MM.1S (cell line): Measurements from ENCODE around the gene SEMA3A.

Experiments
- DNase-seq: peaks from one replicate; pipeline ENCODE4 v3.0.0-alpha.2; 2015
- H2AFZ ChIP-seq: fragments of 300-600 bp; sonication (generic); 2 replicates; pipeline ENCODE4 v1.6.0; 2016; ENCODE audit warnings: antibody characterized with exemption, low read length
- H3F3A ChIP-seq: fragments of 300-600 bp; sonication (generic); 2 replicates; pipeline ENCODE4 v1.6.1; 2016; ENCODE audit warnings: mild to moderate bottlenecking, antibody characterized with exemption, low read length, moderate library complexity, mixed read lengths; ENCODE audit not compliant: insufficient read depth
- H3K27ac ChIP-seq: fragments of 300-600 bp; sonication (generic); 2 replicates; pipeline ENCODE4 v1.5.1; 2016; ENCODE audit warnings: mild to moderate bottlenecking, low read length
- H3K27me3 ChIP-seq: fragments of 300-600 bp; sonication (generic); replicated peaks from 2 replicates; pipeline ENCODE4 v1.6.0; 2016; ENCODE audit warnings: low read length; ENCODE audit not compliant: insufficient read depth
- H3K36me3 ChIP-seq: fragments of 300-600 bp; sonication (generic); replicated peaks from 2 replicates; pipeline ENCODE4 v1.6.1; 2016; ENCODE audit warnings: mild to moderate bottlenecking, low read length, mixed read lengths; ENCODE audit not compliant: insufficient read depth
- H3K4me1 ChIP-seq: fragments of 300-600 bp; sonication (generic); 2 replicates; pipeline ENCODE4 v1.6.1; 2016; ENCODE audit warnings: low read length, mixed read lengths
- H3K4me2 ChIP-seq: fragments of 300-600 bp; sonication (generic); 2 replicates; pipeline ENCODE4 v1.6.0; 2016; ENCODE audit warnings: low read depth, low read length
- H3K4me3 ChIP-seq: fragments of 300-600 bp; sonication (generic); 2 replicates; pipeline ENCODE4 v1.5.1; 2016; ENCODE audit warnings: low read length, mixed read lengths
- H3K79me2 ChIP-seq: fragments of 300-600 bp; sonication (generic); 2 replicates; pipeline ENCODE4 v1.6.1; 2016; ENCODE audit warnings: mixed run types, low read length, mixed read lengths
- H3K9ac ChIP-seq: fragments of 300-600 bp; sonication (generic); 2 replicates; pipeline ENCODE4 v1.6.1; 2016; ENCODE audit warnings: low read length, mixed read lengths
- H3K9me2 ChIP-seq: fragments of 300-600 bp; sonication (generic); replicated peaks from 2 replicates; pipeline ENCODE4 v1.6.1; 2016; ENCODE audit warnings: mild to moderate bottlenecking, low read length, mixed read lengths; ENCODE audit not compliant: insufficient read depth
- H3K9me3 ChIP-seq: fragments of 300-600 bp; sonication (generic); replicated peaks from 2 replicates; pipeline ENCODE4 v1.6.1; 2016; ENCODE audit warnings: mild to moderate bottlenecking, low read length, mixed read lengths; ENCODE audit not compliant: insufficient read depth
- H4K20me1 ChIP-seq: fragments of 300-600 bp; sonication (generic); 2 replicates; pipeline ENCODE4 v1.6.1; 2016; ENCODE audit warnings: mild to moderate bottlenecking, low read length, moderate library complexity, mixed read lengths; ENCODE audit not compliant: insufficient read depth
- CTCF ChIP-seq: fragments of 300-600 bp; sonication (generic); IDR thresholded peaks from 2 replicates; pipeline ENCODE4 v1.5.1; 2016; ENCODE audit warnings: antibody characterized with exemption, low read length, mixed read lengths
- EZH2 ChIP-seq: fragments of 300-600 bp; sonication (generic); optimal IDR thresholded peaks from 2 replicates; pipeline ENCODE3; 2017; ENCODE audit warnings: low read depth, mild to moderate bottlenecking, antibody characterized with exemption, low read length, mixed read lengths
- EZH2phosphoT487 ChIP-seq: fragments of 300-600 bp; sonication (generic); IDR thresholded peaks from 2 replicates; pipeline ENCODE4 v1.6.1; 2018; ENCODE audit warnings: antibody characterized with exemption, low read length

SEMA3A gene

GRCh38 chr7:84085998-84086397, 108.6 kb downstream of the SEMA3A start:
- Histone ChIP-seq H3K36me3 (no peaks in the 10 kb centered on the region), H3K9ac (no peak overlapping the region), H3K4me1 (no peaks in the 10 kb centered on the region), H2AFZ (no peak overlapping the region), H3K79me2 (no peaks in the 10 kb centered on the region), H3K4me3 (no peak overlapping the region), H3K27me3 (no peaks in the 10 kb centered on the region), H3K9me2 (no peaks in the 10 kb centered on the region), H3F3A (no peaks in the 10 kb centered on the region), H3K27ac (no peak overlapping the region), H4K20me1 (no peaks in the 10 kb centered on the region), H3K4me2 (no peak overlapping the region), H3K9me3 (no peaks in the 10 kb centered on the region)
- DNase-seq, result no peak
- TF ChIP-seq EZH2 (no peak), EZH2phosphoT487 (no peak), CTCF (no peak)

GRCh38 chr7:84085147-84085546, 109.4 kb downstream of the SEMA3A start:
- Histone ChIP-seq H3K9me2 (no peaks in the 10 kb centered on the region), H3K36me3 (no peaks in the 10 kb centered on the region), H3K4me1 (no peaks in the 10 kb centered on the region), H2AFZ (no peak overlapping the region), H3K79me2 (no peaks in the 10 kb centered on the region), H3K4me3 (no peak overlapping the region), H4K20me1 (no peaks in the 10 kb centered on the region), H3K27ac (no peak overlapping the region), H3K9ac (no peak overlapping the region), H3K9me3 (no peaks in the 10 kb centered on the region), H3K27me3 (no peaks in the 10 kb centered on the region), H3K4me2 (no peak overlapping the region), H3F3A (no peaks in the 10 kb centered on the region)
- no peak for TF ChIP-seq EZH2
- TF ChIP-seq CTCF, result no peak
- TF ChIP-seq EZH2phosphoT487, result no peak
- no peak for DNase-seq

- H3K79me2 ChIP-seq, result no peaks in the 10 kb centered on the region
- H3K27ac ChIP-seq, result no peak overlapping the region
- no peaks in the 10 kb centered on the region for H3F3A ChIP-seq
- no peak overlapping the region for H3K4me2 ChIP-seq
- no peak overlapping the region for H3K9ac ChIP-seq
- TF ChIP-seq EZH2, result no peak
- TF ChIP-seq CTCF, result no peak
- TF ChIP-seq EZH2phosphoT487, result no peak
- no peaks in the 10 kb centered on the region for H3K27me3 ChIP-seq
- no peaks in the 10 kb centered on the region for H4K20me1 ChIP-seq
- no peak overlapping the region for H3K4me3 ChIP-seq
- no peaks in the 10 kb centered on the region for H3K9me2 ChIP-seq
- H3K36me3 ChIP-seq, result no peaks in the 10 kb centered on the region
- DNase-seq, result no peak
- H3K4me1 ChIP-seq, result no peaks in the 10 kb centered on the region
- H2AFZ ChIP-seq, result no peak overlapping the region
- no peaks in the 10 kb centered on the region for H3K9me3 ChIP-seq
These were observed 110.7 kb downstream of the SEMA3A start for GRCh38 chr7:84083846-84084245.
